Stimulated activated naive CD4-positive, alpha-beta T cell (primary cell): ENCODE data around the gene KIAA2012.
"Not testable (repeated sequence)": the region's sequence is repeated elsewhere in the genome, so short reads cannot be mapped to it uniquely, and the experiment has no call there.

Experiments
- DNase-seq, 6 experiments: peaks; one replicate each; lab custom pipeline; 2025; lab: John Stamatoyannopoulos, UW

KIAA2012 gene

DNA sequence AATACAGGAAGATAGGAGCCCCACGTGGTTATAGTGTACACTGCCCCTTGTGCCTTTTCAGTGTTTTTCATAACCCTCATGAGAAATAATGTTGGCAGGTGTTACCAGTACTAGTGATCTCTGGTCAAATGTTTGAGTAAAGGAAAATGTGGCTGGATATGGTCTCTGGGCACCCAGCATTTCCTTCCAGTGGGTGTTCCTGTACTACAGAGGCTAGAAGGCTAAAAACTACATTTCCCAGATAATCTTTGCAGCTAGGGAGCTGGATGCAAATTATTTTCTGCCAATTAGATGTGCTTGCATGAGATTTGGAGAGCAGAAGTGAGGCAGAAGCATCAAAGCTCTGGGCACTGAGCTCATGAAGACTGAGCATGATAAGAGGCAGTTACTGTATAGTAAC lies 45.1 kb downstream of the KIAA2012 start:
- DNase-seq: no peak

DNA sequence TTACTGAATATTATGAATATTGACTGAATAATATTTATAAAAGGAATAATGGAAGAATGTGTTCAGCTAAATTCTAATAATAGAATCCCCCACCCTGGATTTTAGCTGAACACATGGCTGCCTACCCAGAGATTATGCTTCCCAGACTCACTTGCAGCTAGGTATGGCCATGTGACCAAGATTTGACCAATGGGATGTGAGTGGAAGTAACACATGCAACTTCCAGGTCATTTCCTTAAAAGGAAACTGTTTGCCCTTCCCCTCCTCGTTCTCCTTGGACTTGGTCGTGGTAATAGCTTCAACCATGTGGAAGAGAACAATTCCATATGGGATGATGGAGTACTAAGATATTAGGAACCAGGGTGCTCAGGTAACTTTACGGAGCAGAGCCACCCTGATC lies 47.8 kb downstream of the KIAA2012 start:
- DNase-seq: no peak

DNA sequence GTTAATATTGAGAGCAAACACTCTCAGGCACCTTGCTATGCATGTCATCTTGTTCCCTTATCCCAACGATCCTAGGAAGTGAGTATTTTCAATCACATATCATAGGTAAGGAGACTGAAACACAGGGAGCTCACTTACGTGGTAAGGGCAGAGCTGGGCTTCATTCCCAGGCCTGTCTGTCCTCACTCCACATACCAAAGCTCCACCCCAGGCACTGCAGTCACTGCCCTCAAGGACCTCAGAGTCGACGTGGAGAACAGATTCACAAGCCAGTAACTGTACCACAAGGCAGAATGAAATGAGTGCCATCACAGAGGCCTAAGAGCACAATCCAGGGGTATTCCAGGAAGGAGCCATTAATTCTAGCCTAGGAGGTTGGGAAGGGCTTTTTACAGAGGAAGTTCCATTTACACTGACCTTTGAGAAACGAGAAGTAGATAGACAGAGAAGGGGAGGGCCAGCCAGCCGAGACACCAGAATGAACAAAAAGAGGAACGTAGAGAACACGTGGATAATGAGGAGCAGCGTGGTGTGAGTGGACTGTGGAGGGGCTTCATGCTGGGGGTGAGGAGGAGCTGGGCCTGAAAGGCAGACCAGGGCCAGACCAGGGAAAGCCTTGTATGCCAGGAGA lies 48.6 kb downstream of the KIAA2012 start:
- no peak for DNase-seq

DNA sequence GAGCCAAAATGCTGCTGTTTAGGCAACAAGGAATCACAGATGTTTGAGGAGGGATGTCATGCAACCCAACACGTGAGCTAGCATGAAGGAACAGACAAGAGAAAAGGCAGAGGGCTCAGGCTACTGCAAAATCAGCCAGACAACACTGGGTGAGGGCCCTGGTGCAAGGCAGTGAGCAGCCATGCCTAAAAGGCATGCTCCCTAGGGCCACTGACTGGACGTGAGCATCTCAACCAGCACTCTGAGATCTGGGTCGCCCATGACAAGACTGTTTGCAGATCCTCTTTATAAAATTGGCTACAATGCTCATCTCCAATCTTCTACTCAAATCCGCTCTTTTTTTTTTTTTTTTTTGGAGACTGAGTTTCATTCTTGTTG lies 49.1 kb downstream of the KIAA2012 start:
- no peak for DNase-seq

DNA sequence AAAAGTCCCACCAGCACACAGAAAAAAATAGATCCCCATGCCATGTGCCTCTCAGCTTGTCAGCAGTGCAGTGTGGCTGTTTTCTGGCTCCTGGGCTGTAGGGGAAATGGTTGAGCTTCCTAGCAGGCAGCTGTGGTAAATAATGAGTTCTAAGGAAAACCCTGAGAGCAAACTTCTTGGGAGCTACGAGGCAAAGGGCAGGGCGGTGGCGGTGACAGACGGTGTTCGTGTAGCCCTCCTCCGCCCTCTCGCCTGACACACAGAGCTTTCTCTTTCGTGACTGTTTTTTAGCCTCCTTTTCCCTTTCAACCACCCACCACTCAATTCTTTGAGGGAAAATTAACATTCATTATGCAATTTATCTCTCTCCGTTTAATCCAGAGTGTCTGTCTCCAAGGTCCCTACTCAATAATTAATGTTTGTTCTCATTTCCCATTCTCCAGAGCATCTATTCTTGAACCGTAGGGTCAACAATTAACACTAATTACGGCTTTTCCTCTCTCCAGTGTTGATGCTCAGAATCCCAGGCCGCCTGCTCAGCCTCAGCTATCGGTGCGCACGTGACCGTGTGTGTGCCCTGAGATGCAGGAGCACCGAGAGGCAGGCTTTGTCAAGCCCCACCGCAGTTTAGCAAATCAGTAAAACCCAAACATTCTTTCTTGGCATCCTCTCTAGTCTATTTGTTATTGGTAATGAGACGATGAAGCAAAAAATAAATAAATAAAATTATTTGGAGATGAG lies 50.1 kb downstream of the KIAA2012 start:
- DNase-seq: no peak

DNA sequence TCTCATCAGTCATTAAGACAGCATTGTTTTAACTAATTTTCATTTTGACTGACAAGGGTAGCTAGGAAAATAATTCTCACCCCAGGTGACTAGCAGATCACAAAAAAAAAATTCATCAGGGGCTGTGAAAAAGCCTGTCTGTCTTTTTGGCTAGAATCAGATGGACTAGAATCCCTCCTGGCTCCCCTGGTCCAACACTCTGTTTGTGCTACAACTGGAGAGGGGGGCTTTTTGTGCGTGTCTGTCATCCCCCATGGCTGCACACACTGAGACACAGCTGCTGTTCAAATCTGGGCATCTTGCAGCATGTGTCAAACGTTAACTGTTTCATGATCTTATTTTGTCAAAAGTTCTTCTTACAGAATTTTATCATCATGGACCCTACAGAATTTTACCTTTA lies 51.2 kb downstream of the KIAA2012 start:
- no peak for DNase-seq

DNA sequence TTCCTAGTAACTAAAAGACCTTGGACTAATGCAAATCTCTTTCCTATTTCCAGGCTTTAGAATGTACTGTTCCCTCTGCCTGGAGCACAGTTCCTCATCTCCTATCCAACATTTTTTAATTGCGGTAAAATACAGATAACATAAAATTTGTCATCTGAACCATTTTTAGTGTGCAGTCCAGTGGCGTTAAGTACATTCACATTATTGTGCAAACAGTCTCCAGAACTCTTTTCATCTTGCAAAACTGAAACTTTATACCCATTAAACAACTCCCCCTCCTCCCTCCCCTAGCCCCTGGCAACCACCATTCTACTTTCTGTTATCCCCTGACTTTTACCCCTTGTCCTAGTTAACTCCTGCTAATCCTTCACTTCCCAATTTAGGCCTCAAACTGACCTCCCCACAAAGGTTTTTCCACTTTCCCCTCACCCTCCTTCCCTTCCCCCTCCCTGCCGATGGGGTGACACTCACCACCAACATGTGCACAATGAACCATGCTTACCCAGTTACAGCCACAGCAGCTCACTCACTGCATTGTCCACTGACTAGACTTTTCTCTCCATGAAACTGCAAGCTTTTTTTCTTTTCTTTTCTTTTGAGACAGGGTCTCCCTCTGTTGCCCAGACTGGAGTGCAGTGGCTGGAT lies 54.8 kb downstream of the KIAA2012 start:
- DNase-seq: no peak

DNA sequence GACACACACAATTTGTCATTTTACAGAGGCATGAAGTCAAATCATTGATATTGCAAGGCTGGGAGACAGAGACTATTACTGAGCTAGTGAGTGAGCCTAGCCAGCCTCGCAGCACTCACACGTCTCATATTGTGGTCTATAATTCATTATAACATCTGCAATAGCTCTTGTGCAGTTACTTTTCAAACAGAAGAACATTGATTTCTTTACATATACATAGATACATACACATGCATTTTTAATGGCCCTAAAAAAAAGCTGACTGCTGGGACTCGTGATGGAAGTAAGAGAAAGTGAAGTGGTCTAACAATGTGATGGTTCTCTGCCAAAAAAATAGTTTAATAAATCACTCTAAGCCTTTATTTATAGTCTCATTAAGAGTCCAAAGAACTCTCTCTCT lies 56.8 kb downstream of the KIAA2012 start:
- no peak for DNase-seq

DNA sequence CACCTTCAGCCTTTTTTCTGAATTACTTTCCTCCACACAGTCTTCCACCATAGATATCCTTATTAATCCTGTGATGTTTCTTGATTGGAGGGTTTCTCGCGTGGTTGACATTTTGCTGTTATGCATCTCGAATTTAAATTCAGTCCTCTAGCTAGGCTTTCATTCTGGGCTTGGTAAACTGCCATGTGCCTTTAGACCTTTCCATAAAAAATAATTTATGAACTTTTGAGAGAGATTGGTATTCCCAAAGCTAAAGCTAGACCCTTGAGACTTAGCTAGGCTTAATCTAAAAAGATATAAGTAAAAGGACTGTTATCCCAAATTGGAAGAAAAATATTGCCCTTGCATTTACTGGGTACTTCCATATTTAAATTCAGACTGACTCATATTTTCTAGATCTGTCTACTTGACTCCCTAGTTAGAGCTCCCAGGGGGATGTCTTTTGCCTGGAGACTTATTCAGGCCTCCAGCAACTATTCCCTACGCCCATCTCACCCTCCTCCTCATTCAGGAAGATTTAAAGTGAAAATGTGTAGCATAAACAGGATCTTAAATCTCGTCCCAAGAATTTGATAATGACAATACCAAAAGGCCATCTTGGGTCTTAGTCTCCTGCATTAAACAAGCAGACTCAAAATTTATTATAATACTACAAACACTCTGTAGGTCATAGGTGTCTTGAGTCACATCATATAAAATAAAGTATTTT lies 60.3 kb downstream of the KIAA2012 start:
- no peak for DNase-seq

DNA sequence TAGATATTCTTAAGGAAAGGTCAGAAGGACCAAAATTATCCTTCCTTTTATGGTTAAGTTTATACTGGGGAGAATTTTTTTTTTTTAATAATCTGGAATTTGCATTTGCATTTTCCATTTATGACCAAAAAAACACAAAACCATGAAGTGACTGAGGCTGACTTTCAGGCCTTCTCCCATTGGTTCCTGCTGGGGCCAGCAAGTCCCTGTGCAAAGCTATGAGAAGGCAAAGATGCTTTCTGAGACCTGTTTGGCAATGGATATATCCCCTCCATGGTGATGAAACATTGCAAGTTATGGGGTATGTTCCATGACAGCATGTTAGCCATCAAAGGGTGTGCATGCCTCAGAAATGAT lies 60.8 kb downstream of the KIAA2012 start:
- DNase-seq: no peak

DNA sequence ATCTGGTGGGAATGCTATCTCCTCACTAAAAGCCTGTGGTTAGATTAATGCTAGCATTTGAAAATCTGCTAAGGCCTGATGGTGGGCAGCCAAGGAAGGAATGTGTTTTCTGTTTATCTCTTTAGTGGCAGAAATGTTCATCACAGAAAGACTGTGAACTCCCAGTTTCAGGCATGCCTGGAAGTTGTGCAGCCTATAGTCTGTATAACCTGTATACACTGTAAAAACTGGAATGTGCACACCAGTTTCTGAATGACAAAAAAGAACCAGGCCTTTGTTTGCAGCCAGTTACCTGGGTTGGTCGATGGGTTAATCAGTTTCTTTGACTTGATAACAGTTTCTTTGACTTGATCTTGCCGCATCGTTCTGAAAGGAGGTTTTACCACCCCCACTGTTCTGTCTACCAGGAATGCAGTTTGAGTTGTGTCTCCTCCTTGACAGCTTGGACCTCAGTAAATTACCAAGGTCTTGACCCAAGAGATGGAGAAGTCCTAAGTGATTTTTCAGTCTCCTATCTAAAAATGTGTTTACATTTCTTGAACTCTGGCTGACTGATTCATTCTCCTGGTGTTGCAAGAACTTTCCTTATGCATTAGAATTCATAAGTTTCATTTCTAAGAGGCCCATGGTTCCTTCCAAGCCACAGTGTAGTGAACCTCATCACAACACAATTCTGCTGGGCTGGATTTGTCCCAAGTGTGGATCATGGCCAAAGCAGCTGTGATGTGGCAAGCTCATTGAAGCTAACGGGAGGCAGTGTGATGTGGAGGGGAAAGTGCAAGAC lies 62.2 kb downstream of the KIAA2012 start:
- no peak for DNase-seq

DNA sequence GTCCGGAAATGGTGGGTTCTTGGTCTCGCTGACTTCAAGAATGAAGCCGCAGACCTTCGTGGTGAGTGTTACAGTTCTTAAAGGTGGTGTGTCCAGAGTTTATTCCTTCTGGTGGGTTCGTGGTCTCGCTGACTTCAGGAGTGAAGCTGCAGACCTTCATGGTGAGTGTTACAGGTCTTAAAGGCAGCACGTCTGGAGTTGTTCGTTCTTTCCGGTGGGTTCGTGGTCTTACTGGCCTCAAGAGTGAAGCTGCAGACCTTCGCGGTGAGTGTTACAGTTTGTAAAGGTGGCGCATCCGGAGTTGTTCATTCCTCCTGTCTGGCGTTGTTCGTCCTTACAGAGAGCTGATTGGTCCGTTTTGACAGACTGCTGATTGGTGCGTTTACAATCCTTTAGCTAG lies 63.0 kb downstream of the KIAA2012 start:
- DNase-seq: not testable (repeated sequence)

DNA sequence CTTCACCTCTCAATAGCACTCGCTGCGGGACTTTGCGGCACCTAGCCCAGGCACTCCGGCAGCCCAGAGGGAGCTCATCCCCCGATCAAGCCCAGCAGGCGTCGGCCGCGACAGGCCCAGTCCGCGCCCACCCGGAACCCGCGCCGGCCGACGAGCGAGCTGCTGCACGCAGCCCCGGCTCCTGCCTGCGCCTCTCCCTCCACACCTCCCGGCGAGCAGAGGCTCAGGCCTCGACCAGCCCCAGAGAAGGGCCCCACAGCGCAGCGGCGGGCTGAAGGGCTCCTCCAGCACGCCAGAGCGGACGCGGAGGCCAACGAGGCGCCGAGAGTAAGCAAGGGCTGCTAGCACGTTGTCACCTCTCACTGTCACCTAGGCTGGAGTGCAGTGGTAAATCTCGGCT lies 63.5 kb downstream of the KIAA2012 start:
- DNase-seq: no peak

DNA sequence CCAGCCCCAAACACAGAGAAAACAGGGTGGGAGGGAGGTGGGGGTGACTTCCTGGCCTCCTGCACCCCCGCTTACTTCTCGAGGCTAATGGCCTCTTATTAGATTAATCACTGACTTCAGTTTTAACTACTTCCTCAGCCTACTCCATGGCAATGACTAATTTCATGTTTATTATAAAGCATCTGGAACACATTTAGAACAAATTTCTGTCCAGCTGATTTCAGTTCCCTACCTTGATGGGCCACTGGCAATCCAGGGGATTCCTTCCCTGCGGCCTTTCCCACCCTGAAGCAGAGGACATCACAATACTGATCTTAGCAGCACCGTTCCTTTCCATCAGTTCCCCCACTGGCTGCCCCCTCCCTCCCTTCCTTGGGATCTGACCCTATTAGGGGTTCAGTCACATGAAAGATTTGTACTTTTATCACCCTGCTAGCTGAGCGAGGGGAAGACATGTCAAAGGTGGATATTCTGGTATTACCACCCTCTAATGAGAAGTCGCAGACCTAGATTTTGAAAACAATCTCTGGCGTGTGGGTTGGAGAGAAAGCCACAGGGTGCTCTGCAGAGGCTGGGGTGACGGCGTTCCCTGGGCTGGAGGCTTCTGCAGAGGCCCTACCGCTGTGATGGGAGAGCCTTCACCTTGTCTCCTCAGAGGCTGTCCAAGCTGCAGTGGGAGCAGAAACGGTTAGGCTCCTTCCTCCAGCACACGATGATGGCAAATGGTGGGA lies 67.6 kb downstream of the KIAA2012 start:
- DNase-seq: no peak

DNA sequence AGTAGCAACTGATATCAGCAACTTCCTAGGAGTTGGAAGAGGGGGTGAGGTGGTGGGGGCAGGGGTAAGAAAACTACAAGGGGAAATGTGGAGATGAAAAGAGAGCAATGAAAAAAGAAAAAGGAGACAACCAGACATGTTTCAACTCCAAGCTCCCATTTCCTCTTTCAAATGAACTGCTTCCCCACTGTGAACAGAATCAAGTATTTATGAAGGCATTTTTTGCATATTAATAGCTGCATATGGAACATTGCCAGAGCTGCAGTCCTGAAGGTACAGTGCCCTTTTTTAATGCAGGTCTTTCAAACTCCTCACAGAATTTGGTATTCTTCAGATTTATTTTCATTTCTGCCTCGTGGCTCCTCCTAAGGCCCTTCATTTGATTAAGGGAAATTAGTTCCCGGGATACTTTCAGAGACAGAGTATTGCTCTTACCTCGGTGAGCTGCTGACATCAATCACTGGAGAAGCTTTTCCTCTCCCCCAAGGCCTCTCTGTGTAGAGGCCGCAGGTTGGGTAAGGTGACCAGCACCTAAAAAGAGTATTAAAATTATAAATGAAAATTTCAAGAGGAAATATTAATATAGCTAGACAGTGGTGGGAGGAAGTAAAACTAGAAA lies 68.4 kb downstream of the KIAA2012 start:
- DNase-seq: no peak

DNA sequence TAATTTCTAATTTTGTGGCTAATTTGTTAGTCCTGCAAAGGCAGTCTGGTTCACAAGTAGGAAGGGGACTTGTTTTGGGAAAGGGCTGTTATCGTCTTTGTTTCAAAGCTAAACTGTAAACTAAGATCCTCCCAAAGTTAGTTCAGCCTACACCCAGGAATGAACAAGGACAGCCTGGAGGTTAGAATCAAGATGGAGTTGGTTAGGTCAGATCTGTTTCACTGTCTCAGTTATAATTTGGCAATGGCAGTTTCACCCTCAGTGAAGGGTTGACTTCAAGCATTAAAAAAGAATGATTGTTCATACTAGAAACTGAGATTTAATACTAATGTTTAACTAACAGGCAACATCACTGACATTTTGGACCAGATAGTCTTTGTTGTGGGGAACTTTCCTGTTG lies 69.5 kb downstream of the KIAA2012 start:
- DNase-seq: no peak

DNA sequence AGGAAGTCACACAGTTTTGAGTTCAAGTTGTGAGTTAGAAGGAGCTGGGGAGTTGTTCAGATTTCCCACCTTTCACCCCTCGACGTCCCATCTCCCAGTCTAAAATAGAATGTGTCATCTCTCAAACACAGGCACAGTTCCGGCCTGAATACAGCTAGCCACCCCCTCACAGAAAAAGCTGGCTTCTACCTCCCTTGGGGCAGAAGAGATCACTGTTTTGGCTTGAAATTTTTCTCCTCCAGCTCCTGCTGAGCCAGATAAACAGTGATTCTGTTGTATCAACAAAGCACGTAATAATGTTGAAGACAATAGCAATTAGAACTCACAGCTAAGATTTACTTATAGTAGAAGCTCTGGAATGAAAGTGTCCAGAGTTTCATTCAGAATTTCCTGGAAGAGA lies 74.7 kb downstream of the KIAA2012 start:
- no peak for DNase-seq

DNA sequence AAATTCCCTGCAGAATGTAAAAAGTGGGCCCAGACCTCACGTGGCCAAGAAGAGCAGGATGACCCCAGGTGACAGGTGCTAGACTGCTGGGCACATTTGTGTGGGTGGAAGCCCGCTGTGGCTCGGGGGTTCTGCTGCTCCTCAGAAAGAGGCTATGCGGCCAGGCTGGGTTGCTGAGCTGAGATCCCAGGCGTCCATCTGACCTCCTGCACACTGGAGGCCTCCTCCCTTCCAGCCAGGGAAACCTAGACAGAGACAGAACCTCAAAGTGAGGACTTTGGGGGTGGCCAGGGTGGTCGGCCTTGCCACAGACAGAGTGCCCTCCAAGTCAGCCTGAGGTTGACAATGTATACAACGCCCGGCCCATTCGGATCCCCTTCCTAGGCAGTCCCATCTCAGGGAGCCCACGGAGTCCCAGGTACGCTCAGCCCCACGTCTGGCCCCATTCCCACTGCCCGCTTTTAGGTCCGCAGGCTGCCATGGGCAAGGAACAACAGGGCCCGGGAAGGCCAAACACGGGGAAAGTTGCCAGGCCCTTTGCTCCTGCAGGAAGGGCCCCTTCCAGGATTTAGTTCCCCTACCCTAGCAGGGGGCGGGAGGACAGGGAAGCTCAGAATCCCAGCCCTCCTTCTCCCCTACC lies 75.6 kb downstream of the KIAA2012 start:
- no peak for DNase-seq

DNA sequence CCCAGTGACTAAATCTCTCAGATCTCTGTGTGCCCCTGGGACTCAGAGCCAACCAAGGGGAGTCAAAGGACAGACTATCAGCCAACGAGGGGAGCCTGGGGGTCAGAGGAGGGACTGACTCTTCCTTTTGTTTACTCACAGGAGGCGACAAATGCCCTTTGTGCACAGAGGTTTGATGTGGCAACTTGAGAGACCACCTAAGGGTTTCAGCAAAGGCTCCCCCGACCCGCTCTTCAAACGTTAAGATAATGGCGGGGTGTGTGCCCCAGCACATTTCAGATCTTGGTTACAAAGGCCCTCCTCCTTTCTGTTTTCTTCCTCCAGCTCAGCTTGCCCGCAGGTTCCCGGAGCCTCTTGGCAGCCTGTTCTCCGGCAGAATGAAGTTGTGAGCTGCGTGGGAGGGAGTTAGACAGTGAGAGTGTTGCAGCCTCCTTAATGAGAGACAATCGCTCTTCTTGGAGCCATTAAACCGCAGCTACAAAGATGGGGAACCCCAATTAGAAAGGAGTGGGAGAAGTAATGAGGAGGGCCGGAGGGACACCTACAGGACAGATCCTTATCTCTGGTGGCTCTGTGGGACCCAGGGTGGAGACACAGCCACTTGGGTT lies 76.2 kb downstream of the KIAA2012 start:
- DNase-seq: no peak

DNA sequence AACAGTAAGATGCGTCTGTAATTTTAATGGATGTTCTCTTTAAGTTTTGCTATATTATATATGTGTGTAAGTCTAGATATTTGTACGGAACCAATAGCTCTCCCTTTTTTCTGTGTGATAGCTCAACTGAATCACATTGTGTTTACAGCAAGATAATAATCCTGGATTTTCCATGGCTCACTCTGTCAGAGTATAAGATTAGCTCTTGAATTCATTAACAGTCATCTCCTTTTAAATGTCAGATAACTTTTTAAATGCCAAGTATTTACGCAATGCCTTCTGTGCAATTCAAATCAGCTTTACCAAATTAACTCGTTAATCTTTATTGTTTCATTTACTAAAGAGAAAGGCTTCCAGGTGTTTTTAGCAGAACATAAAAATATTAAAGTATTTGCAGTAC lies 76.9 kb downstream of the KIAA2012 start:
- no peak for DNase-seq
